Natural killer cell (primary cell): ENCODE measurements around the gene KCNIP2. TPM values are rescaled to one million over a fixed set of nuclear protein-coding genes. Genes with fewer than 3 reads are reported as not detected.

Experiments used
- ATAC-seq, 3 donors: fragments of 150-1000 bp in 2 of 3; fragments of 200-7000 bp in 1 of 3; cut with Tn5 transposase; 1 replicate in 1 of 3; 2 replicates in 2 of 3; pipeline ENCODE4 v1.10.0; 2021; ENCODE audit warnings: mild to moderate bottlenecking in 2 of 3, moderate library complexity in 2 of 3
- DNase-seq, 2 donors: peaks; one replicate each; pipeline versions ENCODE4 v3.0.0 to v3.0.0-alpha.2; 2013 to 2021; ENCODE audit warnings: mixed read lengths in 1 of 2
- H3K27ac ChIP-seq: one replicate; pipeline ENCODE4 v1.5.1; 2013; ENCODE audit warnings: mild to moderate bottlenecking, low read length
- H3K27me3 ChIP-seq: one replicate; pipeline ENCODE4 v1.6.1; 2013; ENCODE audit warnings: low read length; ENCODE audit not compliant: control insufficient read depth, insufficient read depth
- H3K36me3 ChIP-seq: one replicate; pipeline ENCODE4 v1.6.1; 2013; ENCODE audit warnings: low read length; ENCODE audit not compliant: control insufficient read depth, insufficient read depth
- H3K4me1 ChIP-seq: one replicate; pipeline ENCODE4 v1.6.1; 2013; ENCODE audit warnings: low read length; ENCODE audit not compliant: control insufficient read depth, insufficient read depth
- H3K4me3 ChIP-seq: one replicate; pipeline ENCODE4 v1.5.1; 2013; ENCODE audit warnings: low read length
- H3K9me3 ChIP-seq: one replicate; pipeline ENCODE4 v1.6.1; 2013; ENCODE audit warnings: low read length; ENCODE audit not compliant: control insufficient read depth, insufficient read depth
- H3K27ac Mint-ChIP-seq, 2 donors: one replicate each; pipeline ENCODE4 v1.8.0; 2022; ENCODE audit warnings: mild to moderate bottlenecking in 2 of 2, mixed read lengths in 2 of 2, moderate library complexity in 1 of 2
- H3K27me3 Mint-ChIP-seq, 2 donors: one replicate each; pipeline ENCODE4 v1.8.0; 2022; ENCODE audit warnings: low read depth in 2 of 2, mixed read lengths in 2 of 2
- H3K36me3 Mint-ChIP-seq: one replicate; pipeline ENCODE4 v1.8.0; 2022; ENCODE audit warnings: mixed read lengths
- H3K4me1 Mint-ChIP-seq, 2 donors: one replicate each; pipeline ENCODE4 v1.8.0; 2022; ENCODE audit warnings: mixed read lengths in 2 of 2
- H3K4me3 Mint-ChIP-seq: one replicate; pipeline ENCODE4 v1.8.0; 2022; ENCODE audit warnings: mild to moderate bottlenecking, moderate library complexity, mixed read lengths
- H3K9me3 Mint-ChIP-seq, 2 donors: one replicate each; pipeline ENCODE4 v1.8.0; 2022; ENCODE audit warnings: mixed read lengths in 2 of 2
- WGBS: methylation state at CpG from one replicate; pipeline ENCODE4 v1.1.7; 2013; ENCODE audit warnings: missing lambda C conversion rate; ENCODE audit not compliant: insufficient coverage; 5-methylcytosine and 5-hydroxymethylcytosine counted together
- intact Hi-C: fragments of 100-400 bp; cut with micrococcal nuclease; formaldehyde crosslinking; loops from one replicate; pipeline ENCODE4 v1.14.2; 2022
- total RNA-seq, 4 donors: library from RNA; stranded (reverse); fragments of 120-200 nt in 1 of 4; gene quantifications; one replicate each; pipeline versions ENCODE4 v1.2.3 to v1.2.4, GENCODE V29; 2013 to 2022
- TF ChIP-seq, protein P1 (sequence below): fragments of 200-600 bp; IDR thresholded peaks from one replicate; pipeline ENCODE4 v1.8.0; 2022; ENCODE audit warnings: antibody characterized with exemption

Gene KCNIP2
- total RNA-seq, 3 donors from 2014 or later (not counting 1 experiment from before 2014, with no cell fraction given): 0.97 to 2.0 (median 1.6) TPM

DNA sequence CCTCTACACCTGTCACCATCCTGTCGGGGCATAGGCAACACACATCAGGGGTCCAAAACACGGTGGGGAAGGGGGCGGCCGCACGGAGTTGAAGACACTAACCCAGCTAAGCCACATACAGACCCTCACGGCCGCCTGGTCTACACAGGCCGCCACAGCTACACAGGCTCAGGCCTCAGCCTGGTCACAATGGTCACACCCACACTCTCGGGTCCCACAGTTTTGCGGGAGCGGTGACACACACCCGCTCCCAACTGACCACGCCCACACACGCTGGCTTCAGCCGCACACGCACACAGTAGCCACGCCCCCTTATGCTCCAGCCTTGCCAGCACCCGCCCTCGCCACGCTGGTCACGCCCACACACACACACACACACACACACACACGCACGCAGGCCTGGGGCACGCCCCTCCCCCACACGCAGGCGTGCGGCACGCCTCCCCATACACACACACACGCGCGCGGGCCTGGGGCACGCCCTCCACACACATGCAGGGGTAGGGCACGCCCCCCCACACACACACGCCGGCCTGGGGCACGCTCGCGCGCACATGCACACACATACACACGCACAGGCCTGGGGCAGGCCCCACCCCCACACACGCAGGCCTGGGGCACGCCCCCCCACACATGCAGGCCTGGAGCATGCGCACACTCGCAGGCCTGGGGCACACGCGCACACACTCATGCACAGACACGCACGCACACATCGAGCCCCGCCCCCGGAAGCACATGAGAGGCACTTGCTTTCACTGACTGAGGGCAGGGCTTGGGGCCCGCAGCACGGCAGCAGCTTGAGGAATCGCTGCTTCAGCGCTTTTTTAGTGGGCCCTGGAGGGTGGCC, 13.1 kb downstream of the KCNIP2 start:
- no peaks in the 10 kb centered on the region for H3K36me3 Mint-ChIP-seq
- no peaks in the 10 kb centered on the region for H3K36me3 ChIP-seq
- H3K9me3 Mint-ChIP-seq: no peaks in the 10 kb centered on the region
- H3K4me3 Mint-ChIP-seq: peak overlapping the region; percentile 90
- peak overlapping the region; percentile 47 for H3K4me3 ChIP-seq
- H3K27me3 Mint-ChIP-seq: no peaks in the 10 kb centered on the region
- H3K27me3 ChIP-seq: no peaks in the 10 kb centered on the region
- intact Hi-C loops: loop anchor here (1.0 kb wide), 1 partner anchor 12 kb away; the partner anchor contains the start of gene OGA
- peak overlapping the region; percentile 82 for H3K27ac ChIP-seq
- peaks cover 30 to 42% of the 10 kb centered on the region in 2 donors for H3K4me1 Mint-ChIP-seq
- H3K4me1 ChIP-seq: peaks cover 43% of the 10 kb centered on the region
- TF ChIP-seq, protein P1, sequence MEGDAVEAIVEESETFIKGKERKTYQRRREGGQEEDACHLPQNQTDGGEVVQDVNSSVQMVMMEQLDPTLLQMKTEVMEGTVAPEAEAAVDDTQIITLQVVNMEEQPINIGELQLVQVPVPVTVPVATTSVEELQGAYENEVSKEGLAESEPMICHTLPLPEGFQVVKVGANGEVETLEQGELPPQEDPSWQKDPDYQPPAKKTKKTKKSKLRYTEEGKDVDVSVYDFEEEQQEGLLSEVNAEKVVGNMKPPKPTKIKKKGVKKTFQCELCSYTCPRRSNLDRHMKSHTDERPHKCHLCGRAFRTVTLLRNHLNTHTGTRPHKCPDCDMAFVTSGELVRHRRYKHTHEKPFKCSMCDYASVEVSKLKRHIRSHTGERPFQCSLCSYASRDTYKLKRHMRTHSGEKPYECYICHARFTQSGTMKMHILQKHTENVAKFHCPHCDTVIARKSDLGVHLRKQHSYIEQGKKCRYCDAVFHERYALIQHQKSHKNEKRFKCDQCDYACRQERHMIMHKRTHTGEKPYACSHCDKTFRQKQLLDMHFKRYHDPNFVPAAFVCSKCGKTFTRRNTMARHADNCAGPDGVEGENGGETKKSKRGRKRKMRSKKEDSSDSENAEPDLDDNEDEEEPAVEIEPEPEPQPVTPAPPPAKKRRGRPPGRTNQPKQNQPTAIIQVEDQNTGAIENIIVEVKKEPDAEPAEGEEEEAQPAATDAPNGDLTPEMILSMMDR: no peak
- H3K9me3 ChIP-seq: no peaks in the 10 kb centered on the region
- WGBS: under 1% methylated on average over 56 of the region's 56 CpGs
- H3K27ac Mint-ChIP-seq: peak overlapping the region; percentile 93 to 94
- ATAC-seq (peak; percentile 77 to 93 (median 80)), DNase-seq (peak; percentile 82 to 98)

DNA sequence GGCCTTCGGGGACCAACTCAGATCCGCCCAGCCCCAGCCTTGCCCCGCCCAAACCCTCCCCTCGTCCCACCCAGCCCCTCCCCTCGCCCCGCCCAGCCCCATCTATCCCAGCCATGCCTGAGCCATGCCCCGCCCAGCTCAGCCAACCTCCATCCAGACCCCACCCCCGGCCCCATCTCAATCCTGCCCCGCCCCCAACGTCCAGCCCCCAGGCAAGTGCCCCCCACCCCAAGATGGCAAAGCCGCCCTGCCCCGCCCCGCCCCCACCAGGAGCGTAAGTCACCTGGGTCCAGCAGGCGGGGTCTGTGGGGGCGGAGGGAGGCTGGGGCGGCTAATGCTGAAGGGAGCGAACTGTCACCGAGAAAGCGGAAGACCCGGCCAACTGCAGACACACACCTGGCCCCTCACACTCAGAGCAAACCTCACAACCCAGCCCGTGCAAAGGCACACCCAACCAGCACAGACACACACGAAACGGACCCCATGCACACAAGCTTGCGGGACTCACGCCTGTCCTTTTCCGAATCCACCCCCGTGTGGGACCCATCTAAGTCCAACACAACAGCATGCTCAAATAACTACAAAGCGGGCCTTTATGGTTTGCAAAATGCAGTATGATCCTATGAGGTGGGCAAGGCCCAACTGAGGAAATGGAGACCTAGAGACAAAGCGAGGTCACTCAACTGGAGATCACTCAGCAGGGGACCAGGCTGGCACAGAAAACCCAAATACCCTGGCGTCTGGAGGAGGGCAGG, 13.9 kb downstream of the KCNIP2 start:
- Histone ChIP-seq H3K9me3 (no peaks in the 10 kb centered on the region), H3K36me3 (no peaks in the 10 kb centered on the region), H3K4me3 (peak overlapping the region; percentile 47), H3K4me1 (peaks cover 38% of the 10 kb centered on the region), H3K27ac (peak overlapping the region; percentile 82), H3K27me3 (no peaks in the 10 kb centered on the region)
- no peaks in the 10 kb centered on the region for H3K27me3 Mint-ChIP-seq
- peak in 1 of 2 donors; percentile 82 for DNase-seq
- 4% methylated on average over 20 of the region's 31 CpGs for WGBS
- H3K4me3 Mint-ChIP-seq: peak overlapping the region; percentile 90
- peaks cover 26 to 39% of the 10 kb centered on the region in 2 donors for H3K4me1 Mint-ChIP-seq
- peak overlapping the region; percentile 93 to 94 for H3K27ac Mint-ChIP-seq
- H3K36me3 Mint-ChIP-seq: no peaks in the 10 kb centered on the region
- peak; percentile 19 to 21 (median 20) for ATAC-seq
- TF ChIP-seq, protein P1: no peak
- intact Hi-C loops: loop anchor here (1.0 kb wide), 1 partner anchor 11 kb away; the partner anchor contains the start of gene OGA
- no peaks in the 10 kb centered on the region for H3K9me3 Mint-ChIP-seq

DNA sequence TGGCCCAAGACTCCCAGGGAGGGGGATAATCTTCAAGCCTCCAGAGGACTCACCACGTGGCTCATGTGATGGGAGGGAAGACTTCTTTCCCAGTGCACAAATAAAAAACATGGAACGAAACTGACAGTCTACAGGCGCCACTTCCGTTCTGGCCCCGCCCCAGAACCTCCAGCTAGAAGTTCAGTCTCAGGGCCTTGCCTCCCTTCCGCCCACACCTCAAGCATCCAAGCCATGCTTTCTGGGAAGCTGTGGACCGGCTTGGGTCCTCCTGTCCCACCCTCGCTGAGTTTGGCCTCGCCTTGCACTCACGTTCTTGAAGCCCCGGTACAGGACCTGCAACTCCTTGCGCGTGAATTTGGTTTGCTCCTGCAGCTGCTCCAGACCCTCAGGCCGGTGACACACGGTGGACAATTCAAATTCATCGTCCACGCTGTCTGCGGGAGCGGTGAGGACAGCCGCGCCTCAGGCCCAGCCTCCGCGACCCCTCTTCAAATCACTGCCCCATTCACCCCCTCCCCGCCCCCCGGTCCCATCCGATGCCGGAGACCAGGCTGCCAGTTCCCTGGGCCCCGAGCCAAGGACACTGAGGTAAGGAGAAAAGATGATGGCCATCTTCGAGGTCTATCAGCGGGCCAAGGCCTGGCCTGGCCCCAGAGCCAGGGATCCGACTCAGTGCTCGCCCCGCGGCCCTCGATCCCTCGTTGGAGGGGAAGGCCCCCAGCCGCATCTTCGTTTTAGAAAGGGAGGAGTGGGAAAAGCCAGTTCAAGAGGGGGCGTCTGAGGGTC, 14.6 kb downstream of the KCNIP2 start:
- Mint-ChIP-seq H3K27me3 (no peaks in the 10 kb centered on the region), H3K9me3 (no peaks in the 10 kb centered on the region), H3K4me1 (peaks cover 24 to 31% of the 10 kb centered on the region in 2 donors), H3K36me3 (no peaks in the 10 kb centered on the region), H3K27ac (no peak overlapping the region), H3K4me3 (no peak overlapping the region)
- H3K27me3 ChIP-seq: no peaks in the 10 kb centered on the region
- DNase-seq: no peak
- H3K9me3 ChIP-seq: no peaks in the 10 kb centered on the region
- H3K4me3 ChIP-seq: no peak overlapping the region
- TF ChIP-seq, protein P1: no peak
- no peak overlapping the region for H3K27ac ChIP-seq
- intact Hi-C loops: no loop called here
- no peak for ATAC-seq
- WGBS: 77% methylated on average over 38 of the region's 39 CpGs
- H3K36me3 ChIP-seq: no peaks in the 10 kb centered on the region
- H3K4me1 ChIP-seq: peaks cover 30% of the 10 kb centered on the region
